SKM-1 treated with dmso at 0.1 percent for 144 hours (cell line): ENCODE data around the gene ABCG2.

ENCODE experiments used
- DNase-seq: peaks from one replicate; lab custom pipeline; 2025; ENCODE audit not compliant: unreplicated experiment; lab: John Stamatoyannopoulos, UW

The ABCG2 gene

DNA sequence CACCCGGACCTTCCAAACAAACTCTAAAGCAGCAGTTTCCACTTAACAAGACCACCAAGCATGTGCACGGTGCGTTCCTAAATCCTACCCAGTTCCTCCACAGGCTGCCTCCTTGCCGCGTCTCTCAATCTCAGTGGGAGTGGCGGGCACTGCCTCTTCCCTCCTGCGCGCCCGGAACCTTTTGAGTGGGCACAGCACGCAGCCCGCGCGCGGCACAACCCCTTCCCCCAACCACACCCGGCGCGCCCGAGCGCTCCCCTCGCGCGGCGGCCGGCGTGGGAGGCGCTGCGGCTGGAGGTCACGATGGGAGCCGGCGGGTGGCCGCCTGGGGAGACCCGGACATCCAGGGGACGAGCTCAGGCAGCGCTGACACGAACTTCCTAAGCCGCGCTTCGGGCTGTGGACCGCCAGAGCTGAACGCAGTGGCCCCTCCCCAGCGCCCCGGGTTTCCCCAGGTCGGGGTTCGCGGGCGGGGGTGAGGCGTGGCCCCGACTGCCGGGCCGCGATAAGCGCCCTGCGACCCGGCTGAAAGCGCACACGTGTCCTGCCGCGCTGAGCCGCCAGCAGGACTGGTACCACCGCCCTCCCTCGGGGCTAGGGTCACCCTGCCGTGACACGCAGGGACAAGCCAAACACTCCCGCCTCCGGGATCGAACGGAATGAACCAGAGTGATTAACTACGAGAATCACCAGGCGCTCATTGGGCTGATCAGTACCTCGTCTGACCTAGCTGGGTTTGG, at the start of gene ABCG2:
TSS of gene ABCG2 (minus strand) at position 151 of the 740 bp plus-strand sequence. CDS start 18,644 bp downstream, outside the sequence.
- DNase-seq, result peak; percentile 31

DNA sequence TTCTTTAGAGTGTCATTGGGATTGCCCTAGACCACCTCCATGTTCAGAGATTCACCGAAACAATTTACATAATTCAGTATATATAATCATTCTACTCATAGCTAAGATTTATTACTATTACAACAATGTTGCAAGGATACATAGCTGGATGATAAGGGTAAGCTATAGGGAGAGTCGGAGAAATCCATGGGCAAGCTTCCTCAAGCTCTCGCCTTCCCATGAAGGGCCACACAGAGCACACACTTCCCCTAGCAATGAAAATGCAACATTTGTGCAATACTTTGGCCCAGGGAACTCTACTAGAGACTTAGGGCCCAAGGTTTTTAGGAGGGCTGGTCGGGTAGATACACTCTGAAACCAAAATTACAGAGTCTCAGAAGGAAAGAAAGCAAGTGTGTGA, 49.7 kb upstream of the ABCG2 start:
- DNase-seq, result no peak

DNA sequence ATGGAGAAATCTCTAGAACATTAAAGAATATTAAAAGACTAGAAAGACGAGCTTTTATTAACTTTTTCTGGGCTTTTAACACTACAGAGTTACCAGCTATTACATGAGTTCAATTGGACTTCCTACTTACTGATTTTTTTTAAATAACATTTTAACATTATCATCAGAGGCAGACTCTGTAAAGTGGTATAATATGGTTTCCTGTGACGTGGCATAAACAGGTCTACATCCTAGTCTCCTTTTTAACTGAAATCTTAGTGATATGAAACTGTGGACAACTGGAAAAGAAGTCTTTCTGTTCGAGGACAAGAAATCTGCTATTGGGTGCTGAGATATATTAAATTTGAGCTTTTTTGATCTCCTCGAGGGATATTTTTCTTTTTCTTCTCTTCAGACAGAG, 48.7 kb upstream of the ABCG2 start:
- DNase-seq, result no peak

DNA sequence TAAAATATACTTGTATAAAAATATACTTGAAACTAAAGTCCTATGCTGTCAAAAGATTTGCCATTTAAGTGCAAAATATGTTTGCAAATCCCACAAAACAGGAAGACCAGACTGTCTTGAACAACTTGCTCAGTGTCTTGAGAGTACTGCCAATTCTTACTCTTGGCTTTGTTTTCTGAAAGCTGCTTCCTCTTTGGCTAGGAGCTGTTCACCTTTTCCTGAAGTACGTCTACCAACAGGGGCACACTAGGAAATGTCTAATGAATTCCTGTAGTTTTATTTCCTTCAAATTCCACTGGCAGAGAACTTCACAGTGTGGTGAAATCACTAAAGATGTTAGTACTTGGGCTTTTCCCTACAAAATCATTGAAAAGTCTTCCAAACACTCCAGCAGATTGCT, 46.4 kb upstream of the ABCG2 start:
- no peak for DNase-seq

DNA sequence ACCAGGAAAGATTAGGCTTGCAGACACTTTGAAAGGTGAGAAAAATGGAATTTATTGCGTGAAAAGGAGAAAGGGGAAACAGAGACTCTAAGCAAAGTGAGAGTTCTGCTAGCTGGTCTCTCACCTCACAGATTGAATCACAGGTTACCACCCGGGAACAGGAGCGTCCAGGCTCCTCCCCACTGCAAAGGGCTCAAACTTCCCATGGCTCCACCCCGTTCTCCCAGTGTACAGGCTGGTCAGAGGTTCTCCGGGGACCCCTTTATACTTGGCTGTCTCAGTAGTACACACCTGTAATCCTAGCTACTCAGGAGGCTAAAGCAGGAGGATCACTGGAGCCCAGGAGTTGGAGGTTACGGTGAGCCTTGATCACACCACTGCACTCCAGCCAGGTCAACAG, 44.0 kb upstream of the ABCG2 start:
- no peak for DNase-seq

DNA sequence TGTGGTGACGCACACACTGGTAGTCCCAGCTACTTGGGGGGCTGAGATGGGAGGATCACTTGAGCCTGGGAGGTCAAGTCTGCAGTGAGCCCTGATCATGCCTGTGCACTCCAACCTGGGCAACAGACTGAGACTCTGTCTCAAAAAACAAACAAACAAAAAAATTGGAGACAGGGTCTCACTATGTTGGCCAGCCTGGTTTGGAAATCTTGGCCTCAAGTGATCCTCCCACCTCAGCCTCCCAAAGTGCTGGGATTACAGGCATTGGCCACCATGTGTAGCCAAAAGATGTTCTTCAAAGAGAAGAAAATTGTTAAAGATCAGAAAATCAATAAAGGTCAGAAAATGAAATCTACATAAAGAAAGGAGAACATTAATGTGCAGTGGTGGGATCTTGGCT, 41.7 kb upstream of the ABCG2 start:
- DNase-seq, result no peak

DNA sequence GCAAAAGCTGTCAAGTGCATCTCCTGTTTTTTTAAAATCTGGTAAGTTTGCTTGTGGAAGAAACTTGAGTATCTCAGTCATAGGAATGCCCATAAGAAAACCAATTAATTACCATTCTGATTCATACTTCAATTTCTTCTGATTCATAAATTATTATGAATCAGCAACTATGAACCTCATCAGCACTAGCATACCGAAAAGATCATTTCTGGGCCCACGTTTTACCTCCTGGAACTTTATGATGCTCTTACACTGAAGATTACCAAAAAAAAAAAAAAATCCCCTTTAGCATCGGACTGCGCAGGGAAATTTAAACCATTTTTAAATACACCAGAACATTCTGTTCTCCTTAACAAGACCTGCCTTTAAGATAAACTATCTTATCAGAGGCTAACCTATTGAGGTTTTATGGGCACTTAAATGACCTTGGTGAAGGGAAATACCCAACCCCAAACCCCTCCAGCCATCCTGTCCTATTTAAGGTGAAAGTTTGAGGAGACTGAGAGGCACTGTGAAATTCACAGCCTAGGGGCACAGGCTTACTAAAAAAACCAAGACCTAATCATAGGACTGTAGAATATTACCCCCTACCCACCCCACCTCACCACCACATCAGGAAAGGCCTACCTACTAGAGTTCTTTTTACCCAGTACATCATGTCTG, 38.2 kb upstream of the ABCG2 start:
- DNase-seq, result no peak

DNA sequence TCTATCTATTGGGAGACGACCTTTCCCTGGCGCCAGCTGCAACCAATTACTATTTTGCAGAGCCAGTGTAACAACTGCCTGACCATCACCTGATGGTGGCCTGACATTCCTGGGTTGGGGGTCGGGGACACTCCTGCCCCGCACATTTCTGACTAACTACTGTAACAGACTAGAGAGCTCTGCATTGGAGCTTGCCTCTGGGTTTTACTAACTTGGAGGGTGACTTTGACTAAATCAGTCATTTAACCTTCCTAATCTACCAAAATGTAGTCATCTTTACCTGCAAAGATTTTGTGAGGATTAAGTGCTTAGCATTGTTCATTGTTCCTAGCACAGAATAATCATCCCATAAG, 37.5 kb upstream of the ABCG2 start:
- DNase-seq, result no peak

DNA sequence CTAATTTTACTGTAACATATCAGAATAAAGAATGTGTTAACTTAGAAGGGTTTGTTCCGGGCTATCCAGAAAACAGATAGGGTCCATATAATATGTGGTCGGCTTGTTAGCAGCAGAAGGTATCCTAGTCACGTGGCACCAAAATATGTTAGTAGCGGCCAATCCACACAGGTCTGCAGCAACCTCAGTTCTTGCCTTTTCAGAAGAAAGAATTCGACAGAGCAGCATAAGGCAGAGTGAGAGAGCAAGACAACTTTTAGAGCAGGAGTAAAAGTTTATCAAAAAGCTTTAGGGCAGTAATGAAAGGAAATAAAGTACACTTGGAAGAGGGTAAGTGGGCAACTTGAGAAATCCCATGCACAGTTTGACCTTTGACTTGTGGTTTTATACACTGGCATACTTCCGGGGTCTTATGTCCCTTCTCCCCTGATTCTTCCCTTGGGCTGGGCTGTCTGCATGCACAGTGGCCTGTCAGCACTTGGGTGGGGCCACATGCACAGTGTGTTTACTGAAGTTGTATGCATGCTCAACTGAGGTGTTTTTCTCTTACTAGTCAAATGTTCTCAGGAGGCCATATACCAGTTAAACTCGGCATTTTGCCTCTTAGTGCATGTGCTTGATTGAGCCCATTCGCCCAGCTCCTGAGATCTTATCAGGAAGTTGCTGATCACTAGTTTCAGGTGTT, 37.0 kb upstream of the ABCG2 start:
- DNase-seq, result no peak

DNA sequence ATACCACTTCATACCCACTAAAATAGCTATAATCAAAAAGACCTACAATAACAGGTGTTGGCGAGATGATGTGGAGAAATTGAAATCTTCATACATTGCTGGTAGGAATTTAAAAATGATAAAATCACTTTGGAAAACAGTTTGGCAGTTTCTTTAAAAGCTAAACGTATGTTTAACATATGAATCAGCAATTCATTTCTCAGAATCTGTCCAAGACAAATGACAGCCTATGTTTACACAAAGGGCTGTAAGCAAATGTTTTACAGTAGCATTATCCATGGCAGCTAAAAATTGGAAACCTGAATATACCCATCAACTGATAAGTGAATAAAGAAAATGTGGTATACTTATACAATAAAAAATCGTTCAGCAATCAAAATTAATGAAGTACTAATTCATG, 33.0 kb upstream of the ABCG2 start:
- no peak for DNase-seq

DNA sequence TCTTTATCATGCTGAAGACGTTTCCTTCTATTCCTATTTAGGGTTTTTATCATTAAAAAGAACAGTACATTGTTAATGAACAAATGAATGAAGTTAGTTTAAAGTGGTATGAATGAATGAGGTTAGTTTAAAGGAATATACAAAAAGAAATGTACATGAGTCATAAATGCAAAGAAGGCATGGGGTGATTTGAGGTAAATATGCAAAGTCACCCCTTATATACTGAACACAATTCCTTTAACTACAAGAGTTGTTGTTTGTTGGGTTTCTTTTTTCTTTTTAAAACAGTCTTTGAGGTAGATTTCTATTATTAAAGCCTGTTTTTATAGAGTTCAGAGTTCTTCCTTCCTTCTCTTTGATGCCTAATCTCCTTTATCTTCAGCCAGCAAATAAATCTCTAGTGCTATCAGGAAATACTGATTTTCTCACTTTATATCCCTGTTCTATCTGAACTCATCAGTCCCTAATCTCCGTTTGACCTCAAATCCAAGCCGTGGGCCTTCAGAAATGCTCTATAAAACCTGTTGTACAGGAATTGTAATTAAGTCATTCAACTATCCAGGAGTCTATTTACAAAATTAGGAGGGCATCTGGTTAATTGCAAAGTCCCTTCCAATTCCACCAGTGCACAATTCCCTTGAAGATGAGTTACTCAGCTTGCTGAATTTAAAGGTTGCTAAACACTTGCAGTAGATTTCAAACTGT, 31.6 kb upstream of the ABCG2 start:
- DNase-seq, result no peak

DNA sequence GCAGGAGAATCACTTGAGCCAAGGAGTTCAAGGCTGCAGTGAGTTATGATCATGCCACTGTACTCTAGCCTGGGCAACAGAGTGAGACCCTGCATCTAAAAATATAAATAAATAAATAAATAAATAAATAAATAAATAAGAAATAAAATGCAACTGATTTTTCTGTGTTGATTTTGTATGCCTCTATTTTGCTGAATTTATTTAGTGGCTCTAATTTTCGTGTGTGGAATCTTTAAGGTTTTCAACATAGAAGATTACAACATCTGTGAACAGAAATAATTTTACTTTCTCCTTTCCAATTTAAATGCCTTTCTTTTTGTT, 30.9 kb upstream of the ABCG2 start:
- no peak for DNase-seq

DNA sequence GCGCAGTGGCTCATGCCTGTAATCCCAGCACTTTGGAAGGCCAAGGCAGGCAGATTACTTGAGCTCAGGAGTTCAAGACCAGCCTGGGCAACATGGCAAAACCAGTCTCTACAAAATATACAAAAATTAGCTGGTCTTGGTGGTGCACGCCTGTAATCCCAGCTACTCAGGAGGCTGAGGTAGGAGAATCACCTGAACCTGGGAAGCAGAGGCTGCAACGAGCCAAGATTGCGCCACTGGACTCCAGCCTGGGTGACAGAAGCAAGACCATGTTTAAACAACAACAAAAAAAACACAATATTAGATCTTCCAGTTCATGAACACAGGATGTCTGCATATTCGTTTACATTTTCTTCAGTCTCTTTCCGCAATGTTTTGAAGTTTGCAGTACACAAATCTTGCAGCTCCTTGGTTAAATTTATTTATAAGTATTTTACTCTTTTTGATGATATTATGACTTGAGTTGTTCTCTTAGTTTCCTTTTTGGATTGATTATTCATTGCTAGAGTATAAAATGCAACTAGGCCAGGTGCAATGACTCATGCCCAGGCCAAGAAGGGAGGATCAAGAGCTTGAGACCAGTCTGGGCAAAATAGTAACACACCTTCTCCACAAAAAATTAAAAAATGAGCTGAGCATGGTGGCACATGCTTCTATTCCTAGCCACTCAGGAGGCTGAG, 30.4 kb upstream of the ABCG2 start:
- DNase-seq, result no peak

DNA sequence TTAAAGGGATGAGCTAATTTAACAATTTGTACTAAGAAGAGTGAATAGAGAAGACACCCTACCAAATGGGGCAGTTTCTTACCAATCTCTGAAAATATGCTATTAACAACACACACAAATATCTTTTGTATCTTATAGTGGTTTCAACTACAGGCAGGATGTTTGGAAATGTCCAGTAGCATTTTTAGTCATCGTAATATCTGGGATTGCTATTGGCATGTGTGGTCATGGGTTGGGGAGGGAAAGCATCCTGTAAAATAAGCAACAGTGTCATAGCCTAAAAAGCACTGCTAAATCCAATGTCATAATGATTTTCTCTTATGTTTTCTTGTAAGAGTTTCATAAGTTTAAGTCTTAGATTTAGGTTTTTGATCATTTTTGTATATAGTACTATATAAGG, 29.3 kb upstream of the ABCG2 start:
- DNase-seq, result no peak

DNA sequence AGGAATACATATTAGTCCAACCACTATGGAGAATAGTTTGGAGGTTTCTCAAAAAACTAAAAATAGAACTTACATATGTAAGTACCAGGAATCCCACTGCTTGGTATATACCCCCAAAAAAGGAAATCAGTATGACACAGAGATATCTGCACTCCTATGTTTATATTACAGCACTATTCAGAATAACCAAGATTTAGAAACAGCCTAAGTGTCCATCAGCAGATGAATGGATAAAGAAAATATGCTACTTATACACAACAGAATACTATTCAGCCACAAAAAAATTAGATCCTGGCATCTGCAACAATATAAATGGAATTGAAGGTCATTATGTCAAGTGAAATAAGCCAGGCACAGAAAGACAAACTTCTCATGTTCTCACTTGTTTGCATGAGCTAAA, 27.5 kb upstream of the ABCG2 start:
- DNase-seq, result no peak

DNA sequence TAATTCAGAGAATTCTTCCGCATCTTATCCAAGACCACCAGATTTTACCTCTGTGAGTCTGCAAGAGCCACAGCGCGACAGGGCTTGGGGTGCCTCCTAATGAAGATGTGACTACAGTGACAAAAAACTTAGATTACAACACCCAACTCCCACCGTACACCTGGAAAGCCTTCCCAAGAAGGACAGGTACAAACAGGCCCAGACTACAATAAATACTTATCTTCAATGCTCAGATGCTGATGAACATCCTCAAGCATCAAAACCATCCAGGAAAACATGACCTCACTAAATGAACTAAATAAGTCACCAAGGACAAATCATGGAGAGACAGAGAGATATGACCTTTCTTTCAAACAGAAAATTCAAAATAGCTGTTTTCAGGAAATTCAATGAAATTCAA, 20.8 kb upstream of the ABCG2 start:
- no peak for DNase-seq

DNA sequence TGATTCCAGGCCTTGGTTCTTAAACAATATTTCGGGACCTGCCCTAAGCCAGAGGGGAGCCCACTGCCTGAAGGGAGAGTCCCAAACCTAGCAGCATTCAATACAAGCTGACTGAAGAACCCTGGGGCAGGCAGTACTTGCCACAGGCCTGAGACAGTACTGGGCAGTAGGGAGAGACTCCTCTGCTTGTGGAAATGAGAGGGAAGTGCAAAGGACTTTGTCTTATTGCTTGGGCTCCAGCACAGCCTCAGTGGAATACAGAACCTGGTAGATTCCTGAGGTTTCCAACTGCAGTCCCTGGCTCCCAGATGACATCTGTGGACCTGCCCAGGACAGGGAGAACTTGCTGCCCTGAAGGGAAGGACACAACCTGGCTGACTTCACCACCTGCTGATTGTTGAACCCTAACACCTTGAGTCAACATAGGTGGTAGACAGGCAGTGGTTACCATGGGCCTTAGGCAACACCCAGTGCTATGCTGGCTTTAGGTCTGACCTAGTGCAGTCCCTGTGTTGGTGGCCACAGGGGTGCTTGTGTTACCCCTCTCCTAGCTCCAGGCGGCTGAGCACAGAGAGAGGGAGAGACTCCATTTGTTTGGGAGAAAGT, 20.3 kb upstream of the ABCG2 start:
- peak; percentile 63 for DNase-seq

DNA sequence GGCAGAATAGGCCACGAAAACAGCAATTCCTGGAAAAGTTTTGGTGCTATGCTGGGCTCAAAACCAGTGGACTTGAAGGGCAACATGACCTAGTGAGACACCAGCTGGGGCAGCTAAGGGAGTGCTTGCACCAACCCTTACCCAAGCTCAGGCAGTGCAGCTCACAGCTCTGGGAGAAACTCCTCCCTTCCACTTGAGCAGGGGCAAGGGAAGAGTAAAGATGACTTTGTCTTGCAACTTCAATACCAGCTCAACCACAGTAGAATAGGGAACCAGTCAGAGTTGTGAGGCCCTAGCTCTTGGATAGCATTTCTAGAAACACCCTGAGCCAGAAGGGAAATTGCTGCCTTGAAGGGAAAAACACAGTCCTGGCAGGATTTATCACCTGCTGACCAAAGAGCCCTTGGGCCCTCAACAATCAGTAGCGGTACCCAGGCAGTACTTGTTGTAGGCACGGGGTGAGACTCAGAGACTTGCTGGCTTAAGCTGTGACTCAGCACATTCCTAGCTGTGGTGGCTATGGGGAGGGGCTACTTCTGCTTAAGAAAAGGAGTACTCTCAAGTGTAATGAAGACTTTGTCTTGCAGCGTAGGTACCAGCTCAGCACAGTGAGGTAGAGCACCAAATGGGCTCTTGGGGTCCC, 19.7 kb upstream of the ABCG2 start:
- DNase-seq, result peak; percentile 88

DNA sequence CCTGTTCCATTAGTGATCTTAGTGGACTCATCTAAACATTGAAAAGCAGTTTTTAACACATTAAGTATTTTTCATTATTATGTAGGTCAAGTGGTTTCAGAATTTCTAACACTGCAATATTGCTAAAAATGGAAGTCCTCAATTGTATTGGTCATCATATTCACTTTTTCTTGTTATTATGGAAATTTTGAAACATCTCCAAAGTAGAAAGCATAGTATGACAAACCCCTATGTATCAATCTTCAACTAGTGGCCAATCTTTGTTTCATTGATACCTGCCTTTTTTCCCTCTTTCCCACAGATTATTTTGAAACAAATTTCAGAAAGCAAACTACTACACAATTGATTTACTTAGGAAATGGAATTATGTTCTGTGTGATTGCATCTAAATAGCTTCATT, 14.5 kb upstream of the ABCG2 start:
- no peak for DNase-seq

DNA sequence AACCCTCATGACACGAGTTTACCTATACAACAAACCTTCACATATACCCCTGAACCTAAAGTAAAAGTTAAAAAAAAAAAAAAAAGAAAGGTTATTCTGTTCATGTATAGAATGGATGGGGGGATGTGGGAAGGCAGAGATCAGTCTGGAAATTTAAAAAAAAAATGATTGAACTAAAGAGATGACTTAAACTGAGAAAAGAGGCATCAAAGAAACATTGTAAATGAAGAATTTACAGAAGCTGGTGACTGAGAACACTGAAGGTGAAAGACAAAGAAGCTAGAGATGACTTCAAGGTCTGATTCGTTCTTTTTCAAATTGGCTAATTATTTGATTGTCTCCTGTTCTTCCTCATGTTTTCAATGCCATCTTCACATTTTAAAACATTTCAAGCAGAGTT, 12.8 kb upstream of the ABCG2 start:
- no peak for DNase-seq
